HEK293 (cell line): ENCODE data around the gene DPYSL3.

ENCODE experiments used
- CTCF ChIA-PET: fragments of 350-600 bp; formaldehyde crosslinking; extraction: SDS; loops from one replicate; lab custom pipeline; 2021; ENCODE audit warnings: antibody characterized with exemption; lab: Yijun Ruan, JAX
- POLR2A ChIA-PET: fragments of 300-600 bp; formaldehyde crosslinking; extraction: SDS; loops from one replicate; lab custom pipeline; 2020; ENCODE audit warnings: antibody characterized with exemption, inconsistent platforms; lab: Yijun Ruan, JAX
- H3K27ac ChIP-seq: fragments of 200-500 bp; sonication (Bioruptor generic); 2 replicates; pipeline ENCODE4 v1.5.1; 2014; ENCODE audit warnings: low read depth, low read length, control low read depth, inconsistent platforms; ENCODE audit errors: extremely low read depth
- H3K36me3 ChIP-seq, 2 experiments: fragments of 200-500 bp in 1 of 2; sonication (Bioruptor generic) in 1 of 2; 1 replicate in 1 of 2; 2 replicates in 1 of 2; pipeline ENCODE4 v1.5.1; 2014 to 2017; ENCODE audit warnings: inconsistent platforms in 2 of 2, low read length in 2 of 2; ENCODE audit not compliant: control insufficient read depth in 2 of 2, insufficient read depth in 1 of 2
- H3K4me1 ChIP-seq: fragments of 200-500 bp; sonication (Bioruptor generic); 2 replicates; pipeline ENCODE4 v1.5.1; 2014; ENCODE audit warnings: mild to moderate bottlenecking, low read length, inconsistent platforms; ENCODE audit not compliant: control insufficient read depth, insufficient read depth
- H3K4me3 ChIP-seq: 2 replicates; pipeline ENCODE4 v1.5.1; 2011; ENCODE audit warnings: low read depth, mild to moderate bottlenecking, control low read depth, low read length, moderate library complexity
- H3K9me3 ChIP-seq: fragments of 200-500 bp; sonication (Bioruptor generic); 2 replicates; pipeline ENCODE4 v1.5.1; 2014; ENCODE audit warnings: low read depth, low read length, inconsistent platforms; ENCODE audit not compliant: control insufficient read depth, insufficient read depth
- HOXD13 ChIP-seq: sonication (generic); formaldehyde crosslinking; IDR thresholded peaks from 2 replicates; pipeline ENCODE4 v1.8.0; 2022; ENCODE audit warnings: missing genetic modification reagents, borderline replicate concordance
- KLF10 ChIP-seq: fragments of 450-650 bp; IDR thresholded peaks from 2 replicates; pipeline ENCODE4 v1.5.1; 2018; ENCODE audit warnings: missing biosample characterization, mild to moderate bottlenecking, missing genetic modification characterization
- TCF7L2 ChIP-seq: IDR thresholded peaks from 2 replicates; pipeline ENCODE4 v1.6.1; 2011; ENCODE audit warnings: low read depth, mild to moderate bottlenecking, inconsistent platforms, low read length, moderate library complexity, borderline replicate concordance
- ZNF114 ChIP-seq: fragments of 450-650 bp; formaldehyde crosslinking; IDR thresholded peaks from 2 replicates; pipeline ENCODE4 v1.5.0; 2017; ENCODE audit warnings: missing biosample characterization, missing genetic modification characterization
- ZNF248 ChIP-seq: fragments of 450-650 bp; formaldehyde crosslinking; IDR thresholded peaks from 2 replicates; pipeline ENCODE4 v1.5.1; 2017; ENCODE audit warnings: missing biosample characterization, missing genetic modification characterization
- ZNF302 ChIP-seq: fragments of 450-650 bp; formaldehyde crosslinking; IDR thresholded peaks from 2 replicates; pipeline ENCODE4 v1.5.1; 2016; ENCODE audit warnings: missing biosample characterization, missing genetic modification characterization, low read depth
- ZNF433 ChIP-seq: fragments of 450-650 bp; formaldehyde crosslinking; IDR thresholded peaks from 2 replicates; pipeline ENCODE4 v1.5.1; 2016; ENCODE audit warnings: missing biosample characterization, missing genetic modification characterization, low read depth
- ZNF747 ChIP-seq: fragments of 450-650 bp; formaldehyde crosslinking; IDR thresholded peaks from 2 replicates; pipeline ENCODE4 v1.5.1; 2016; ENCODE audit warnings: missing biosample characterization, missing genetic modification characterization
- ZNF76 ChIP-seq: fragments of 450-650 bp; formaldehyde crosslinking; IDR thresholded peaks from 2 replicates; pipeline ENCODE4; 2016; ENCODE audit warnings: low read depth, missing biosample characterization, missing genetic modification characterization, borderline replicate concordance
- ZNF768 ChIP-seq: fragments of 450-650 bp; formaldehyde crosslinking; IDR thresholded peaks from 2 replicates; pipeline ENCODE4 v1.5.1; 2018; ENCODE audit warnings: missing biosample characterization, mild to moderate bottlenecking, missing genetic modification characterization
- ZNF792 ChIP-seq: fragments of 450-650 bp; formaldehyde crosslinking; IDR thresholded peaks from 2 replicates; pipeline ENCODE4 v1.5.1; 2016; ENCODE audit warnings: missing biosample characterization, missing genetic modification characterization
- TF ChIP-seq, protein P1 (sequence below): fragments of 450-650 bp; formaldehyde crosslinking; IDR thresholded peaks from 2 replicates; pipeline ENCODE4 v1.5.1; 2016; ENCODE audit warnings: missing biosample characterization, missing genetic modification characterization, low read depth
- TF ChIP-seq, protein P2 (sequence below): fragments of 450-650 bp; IDR thresholded peaks from 2 replicates; pipeline ENCODE4 v1.5.1; 2018; ENCODE audit warnings: missing biosample characterization, missing genetic modification characterization
- TF ChIP-seq, protein P3 (sequence below): fragments of 450-650 bp; formaldehyde crosslinking; IDR thresholded peaks from 2 replicates; pipeline ENCODE4 v1.5.1; 2016; ENCODE audit warnings: missing biosample characterization, missing genetic modification characterization
- TF ChIP-seq, protein P4 (sequence below): fragments of 450-650 bp; formaldehyde crosslinking; IDR thresholded peaks from 2 replicates; pipeline ENCODE4 v1.5.0; 2017; ENCODE audit warnings: missing biosample characterization, missing genetic modification characterization, borderline replicate concordance

Gene DPYSL3

DNA sequence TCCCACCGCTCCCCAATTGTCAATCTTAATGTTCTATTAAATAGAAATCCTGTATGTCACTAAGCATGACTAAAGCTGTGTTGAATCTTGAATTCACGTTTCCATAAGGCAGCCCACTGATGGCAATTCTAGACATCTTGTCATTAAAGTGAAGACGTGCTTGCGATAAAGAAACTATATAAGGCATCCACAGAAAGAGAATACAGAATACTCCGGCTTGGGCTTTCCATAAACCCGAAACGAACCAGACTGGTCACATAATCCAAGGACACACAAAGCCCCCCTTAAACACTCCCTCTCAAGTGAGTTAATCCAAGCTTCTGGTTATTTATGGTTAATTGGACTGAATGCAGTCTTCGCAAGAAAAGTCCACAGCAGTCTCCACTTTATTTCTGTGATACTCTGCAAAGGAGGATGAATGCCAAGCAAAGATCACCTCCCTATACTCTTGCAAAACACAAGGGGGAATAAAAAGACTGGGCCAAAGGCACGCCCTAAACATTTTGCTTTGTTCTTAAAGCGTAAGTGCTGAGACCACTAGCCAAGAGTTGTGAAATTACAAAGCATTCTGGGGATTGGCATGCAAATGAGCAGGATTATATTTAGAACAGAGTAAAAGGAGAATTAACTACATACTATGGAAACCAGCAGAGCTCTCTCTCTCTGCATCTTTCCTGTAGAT, 54.7 kb downstream of the DPYSL3 start:
- H3K9me3 ChIP-seq, result no peaks in the 10 kb centered on the region
- peaks cover 14% of the 10 kb centered on the region; the same call in 1 of the 2 replicates for H3K4me1 ChIP-seq
- H3K36me3 ChIP-seq, result no peaks in the 10 kb centered on the region
- no peak overlapping the region for H3K4me3 ChIP-seq
- H3K27ac ChIP-seq, result no peak overlapping the region
- ChIA-PET CTCF (interaction anchor here (0.6 to 6.0 kb wide), 11 partner anchors 10 to 265 kb away, joined by 3 to 51 read pairs (median 5); partner anchors contain the start of gene DPYSL3), POLR2A (interaction anchor here (1.5 kb wide), 1 partner anchor 54 kb away, joined by 5 read pairs; no protein-coding TSS in a partner anchor)
- TF ChIP-seq ZNF433 (tag by site-specific recombination) (no peak), ZNF768 (tag by site-specific recombination) (no peak), ZNF114 (no peak), ZNF792 (tag by site-specific recombination) (no peak), ZNF302 (tag by site-specific recombination) (no peak), ZNF747 (tag by site-specific recombination) (no peak), TCF7L2 (no peak), KLF10 (tag by site-specific recombination) (no peak), HOXD13 (no peak), ZNF76 (no peak), ZNF248 (tag by site-specific recombination) (no peak)
- TF ChIP-seq, protein P1, sequence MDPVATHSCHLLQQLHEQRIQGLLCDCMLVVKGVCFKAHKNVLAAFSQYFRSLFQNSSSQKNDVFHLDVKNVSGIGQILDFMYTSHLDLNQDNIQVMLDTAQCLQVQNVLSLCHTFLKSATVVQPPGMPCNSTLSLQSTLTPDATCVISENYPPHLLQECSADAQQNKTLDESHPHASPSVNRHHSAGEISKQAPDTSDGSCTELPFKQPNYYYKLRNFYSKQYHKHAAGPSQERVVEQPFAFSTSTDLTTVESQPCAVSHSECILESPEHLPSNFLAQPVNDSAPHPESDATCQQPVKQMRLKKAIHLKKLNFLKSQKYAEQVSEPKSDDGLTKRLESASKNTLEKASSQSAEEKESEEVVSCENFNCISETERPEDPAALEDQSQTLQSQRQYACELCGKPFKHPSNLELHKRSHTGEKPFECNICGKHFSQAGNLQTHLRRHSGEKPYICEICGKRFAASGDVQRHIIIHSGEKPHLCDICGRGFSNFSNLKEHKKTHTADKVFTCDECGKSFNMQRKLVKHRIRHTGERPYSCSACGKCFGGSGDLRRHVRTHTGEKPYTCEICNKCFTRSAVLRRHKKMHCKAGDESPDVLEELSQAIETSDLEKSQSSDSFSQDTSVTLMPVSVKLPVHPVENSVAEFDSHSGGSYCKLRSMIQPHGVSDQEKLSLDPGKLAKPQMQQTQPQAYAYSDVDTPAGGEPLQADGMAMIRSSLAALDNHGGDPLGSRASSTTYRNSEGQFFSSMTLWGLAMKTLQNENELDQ (tag by site-specific recombination), result no peak
- TF ChIP-seq, protein P2, sequence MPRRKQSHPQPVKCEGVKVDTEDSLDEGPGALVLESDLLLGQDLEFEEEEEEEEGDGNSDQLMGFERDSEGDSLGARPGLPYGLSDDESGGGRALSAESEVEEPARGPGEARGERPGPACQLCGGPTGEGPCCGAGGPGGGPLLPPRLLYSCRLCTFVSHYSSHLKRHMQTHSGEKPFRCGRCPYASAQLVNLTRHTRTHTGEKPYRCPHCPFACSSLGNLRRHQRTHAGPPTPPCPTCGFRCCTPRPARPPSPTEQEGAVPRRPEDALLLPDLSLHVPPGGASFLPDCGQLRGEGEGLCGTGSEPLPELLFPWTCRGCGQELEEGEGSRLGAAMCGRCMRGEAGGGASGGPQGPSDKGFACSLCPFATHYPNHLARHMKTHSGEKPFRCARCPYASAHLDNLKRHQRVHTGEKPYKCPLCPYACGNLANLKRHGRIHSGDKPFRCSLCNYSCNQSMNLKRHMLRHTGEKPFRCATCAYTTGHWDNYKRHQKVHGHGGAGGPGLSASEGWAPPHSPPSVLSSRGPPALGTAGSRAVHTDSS, result no peak
- TF ChIP-seq, protein P3, sequence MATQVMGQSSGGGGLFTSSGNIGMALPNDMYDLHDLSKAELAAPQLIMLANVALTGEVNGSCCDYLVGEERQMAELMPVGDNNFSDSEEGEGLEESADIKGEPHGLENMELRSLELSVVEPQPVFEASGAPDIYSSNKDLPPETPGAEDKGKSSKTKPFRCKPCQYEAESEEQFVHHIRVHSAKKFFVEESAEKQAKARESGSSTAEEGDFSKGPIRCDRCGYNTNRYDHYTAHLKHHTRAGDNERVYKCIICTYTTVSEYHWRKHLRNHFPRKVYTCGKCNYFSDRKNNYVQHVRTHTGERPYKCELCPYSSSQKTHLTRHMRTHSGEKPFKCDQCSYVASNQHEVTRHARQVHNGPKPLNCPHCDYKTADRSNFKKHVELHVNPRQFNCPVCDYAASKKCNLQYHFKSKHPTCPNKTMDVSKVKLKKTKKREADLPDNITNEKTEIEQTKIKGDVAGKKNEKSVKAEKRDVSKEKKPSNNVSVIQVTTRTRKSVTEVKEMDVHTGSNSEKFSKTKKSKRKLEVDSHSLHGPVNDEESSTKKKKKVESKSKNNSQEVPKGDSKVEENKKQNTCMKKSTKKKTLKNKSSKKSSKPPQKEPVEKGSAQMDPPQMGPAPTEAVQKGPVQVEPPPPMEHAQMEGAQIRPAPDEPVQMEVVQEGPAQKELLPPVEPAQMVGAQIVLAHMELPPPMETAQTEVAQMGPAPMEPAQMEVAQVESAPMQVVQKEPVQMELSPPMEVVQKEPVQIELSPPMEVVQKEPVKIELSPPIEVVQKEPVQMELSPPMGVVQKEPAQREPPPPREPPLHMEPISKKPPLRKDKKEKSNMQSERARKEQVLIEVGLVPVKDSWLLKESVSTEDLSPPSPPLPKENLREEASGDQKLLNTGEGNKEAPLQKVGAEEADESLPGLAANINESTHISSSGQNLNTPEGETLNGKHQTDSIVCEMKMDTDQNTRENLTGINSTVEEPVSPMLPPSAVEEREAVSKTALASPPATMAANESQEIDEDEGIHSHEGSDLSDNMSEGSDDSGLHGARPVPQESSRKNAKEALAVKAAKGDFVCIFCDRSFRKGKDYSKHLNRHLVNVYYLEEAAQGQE (tag by site-specific recombination), result no peak
- TF ChIP-seq, protein P4, sequence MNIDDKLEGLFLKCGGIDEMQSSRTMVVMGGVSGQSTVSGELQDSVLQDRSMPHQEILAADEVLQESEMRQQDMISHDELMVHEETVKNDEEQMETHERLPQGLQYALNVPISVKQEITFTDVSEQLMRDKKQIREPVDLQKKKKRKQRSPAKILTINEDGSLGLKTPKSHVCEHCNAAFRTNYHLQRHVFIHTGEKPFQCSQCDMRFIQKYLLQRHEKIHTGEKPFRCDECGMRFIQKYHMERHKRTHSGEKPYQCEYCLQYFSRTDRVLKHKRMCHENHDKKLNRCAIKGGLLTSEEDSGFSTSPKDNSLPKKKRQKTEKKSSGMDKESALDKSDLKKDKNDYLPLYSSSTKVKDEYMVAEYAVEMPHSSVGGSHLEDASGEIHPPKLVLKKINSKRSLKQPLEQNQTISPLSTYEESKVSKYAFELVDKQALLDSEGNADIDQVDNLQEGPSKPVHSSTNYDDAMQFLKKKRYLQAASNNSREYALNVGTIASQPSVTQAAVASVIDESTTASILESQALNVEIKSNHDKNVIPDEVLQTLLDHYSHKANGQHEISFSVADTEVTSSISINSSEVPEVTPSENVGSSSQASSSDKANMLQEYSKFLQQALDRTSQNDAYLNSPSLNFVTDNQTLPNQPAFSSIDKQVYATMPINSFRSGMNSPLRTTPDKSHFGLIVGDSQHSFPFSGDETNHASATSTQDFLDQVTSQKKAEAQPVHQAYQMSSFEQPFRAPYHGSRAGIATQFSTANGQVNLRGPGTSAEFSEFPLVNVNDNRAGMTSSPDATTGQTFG (tag by site-specific recombination), result no peak
